ENCODE data around the gene S1PR3.

Gene S1PR3

GRCh38 chr9:88993871-88994460 is 2.7 kb downstream of the S1PR3 start:
- no peak for DNase-seq

GRCh38 chr9:88994469-88995199 is 3.4 kb downstream of the S1PR3 start:
- DNase-seq: no peak

- DNase-seq: no peak
These were observed 3.9 kb downstream of the S1PR3 start for GRCh38 chr9:88995200-88995577.

DNA sequence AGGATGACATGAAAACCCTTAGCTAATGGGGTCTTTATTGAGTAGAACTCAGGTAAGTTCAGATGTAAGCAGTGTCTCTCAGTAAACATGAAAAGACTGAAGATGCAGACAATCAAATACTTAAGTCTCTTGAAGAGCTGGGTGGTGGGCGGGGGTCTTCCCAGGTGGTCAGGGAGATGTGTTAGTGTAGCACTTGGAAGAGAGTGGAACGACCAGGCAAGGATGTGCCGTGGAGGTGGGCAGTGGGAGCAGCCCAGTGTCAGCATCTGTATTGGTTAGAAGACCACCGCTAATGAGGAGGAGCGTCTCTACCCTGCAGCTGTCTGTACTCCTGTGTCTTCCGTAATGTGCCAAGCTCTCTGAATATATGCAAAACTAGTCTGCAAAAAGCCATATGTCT is 4.4 kb downstream of the S1PR3 start:
- DNase-seq: no peak

- DNase-seq: no peak
These were observed 5.0 kb downstream of the S1PR3 start for GRCh38 chr9:88996046-88996920.

GRCh38 chr9:88996921-88997235 is 5.6 kb downstream of the S1PR3 start:
- no peak for DNase-seq

- DNase-seq: no peak
These were observed 6.4 kb downstream of the S1PR3 start for GRCh38 chr9:88997646-88998045.

DNA sequence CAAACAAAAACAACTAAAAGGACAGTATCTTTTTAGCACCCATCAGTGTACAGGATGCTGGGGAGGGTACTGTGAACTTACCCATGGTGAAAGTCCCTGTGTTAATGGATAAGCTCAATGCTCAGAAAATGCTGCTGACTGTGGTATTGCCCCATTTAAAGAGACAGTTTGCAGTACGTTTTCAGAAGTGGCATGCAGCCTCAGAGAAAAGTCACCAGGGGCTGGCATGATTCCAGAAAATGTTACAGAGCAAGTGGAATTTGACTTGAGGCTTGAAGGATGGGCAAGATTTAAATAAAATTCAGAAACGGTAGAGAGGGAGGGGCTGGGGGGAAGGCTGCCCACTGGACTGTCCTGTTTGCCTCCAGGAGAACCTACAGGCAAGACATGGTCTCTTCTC is 7.2 kb downstream of the S1PR3 start:
- DNase-seq: no peak

- no peak for DNase-seq
These were observed 7.6 kb downstream of the S1PR3 start for GRCh38 chr9:88998911-88999310.

DNA sequence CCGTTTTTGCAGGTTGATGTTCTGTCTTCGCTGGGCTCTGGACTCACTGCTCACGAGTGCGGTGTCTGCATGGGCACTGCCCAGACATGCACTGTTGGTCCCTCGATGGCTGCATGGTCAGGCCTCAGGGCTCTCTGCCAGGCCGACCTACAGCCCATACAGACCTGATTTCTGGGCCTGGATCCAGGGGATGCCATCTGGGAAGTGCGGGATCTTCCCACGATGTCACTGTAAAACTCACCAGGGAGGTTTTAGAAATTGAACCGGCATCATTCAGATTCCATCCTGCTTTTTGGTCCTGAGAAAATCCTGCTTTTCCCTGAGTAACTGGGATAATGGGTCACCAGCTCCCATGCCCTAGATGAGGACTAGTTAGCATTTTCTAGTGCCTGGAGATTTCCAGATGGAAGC is 9.1 kb downstream of the S1PR3 start:
- DNase-seq: no peak

- peak; percentile 11 to 63 for DNase-seq
These were observed 10.0 kb downstream of the S1PR3 start for GRCh38 chr9:89000973-89001916.

DNA sequence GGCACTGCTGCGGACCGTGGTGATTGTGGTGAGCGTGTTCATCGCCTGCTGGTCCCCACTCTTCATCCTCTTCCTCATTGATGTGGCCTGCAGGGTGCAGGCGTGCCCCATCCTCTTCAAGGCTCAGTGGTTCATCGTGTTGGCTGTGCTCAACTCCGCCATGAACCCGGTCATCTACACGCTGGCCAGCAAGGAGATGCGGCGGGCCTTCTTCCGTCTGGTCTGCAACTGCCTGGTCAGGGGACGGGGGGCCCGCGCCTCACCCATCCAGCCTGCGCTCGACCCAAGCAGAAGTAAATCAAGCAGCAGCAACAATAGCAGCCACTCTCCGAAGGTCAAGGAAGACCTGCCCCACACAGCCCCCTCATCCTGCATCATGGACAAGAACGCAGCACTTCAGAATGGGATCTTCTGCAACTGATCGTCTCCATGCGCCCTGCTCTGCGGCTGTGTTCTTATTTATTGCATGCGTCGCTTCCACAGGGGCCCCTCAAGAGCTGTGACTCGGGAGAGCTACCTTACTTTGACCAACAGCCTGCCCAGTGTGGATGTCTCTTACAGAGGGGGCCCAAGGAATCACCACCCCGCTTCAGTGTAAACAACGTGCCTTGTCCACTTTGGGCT is 10.8 kb downstream of the S1PR3 start:
- no peak for DNase-seq

DNA sequence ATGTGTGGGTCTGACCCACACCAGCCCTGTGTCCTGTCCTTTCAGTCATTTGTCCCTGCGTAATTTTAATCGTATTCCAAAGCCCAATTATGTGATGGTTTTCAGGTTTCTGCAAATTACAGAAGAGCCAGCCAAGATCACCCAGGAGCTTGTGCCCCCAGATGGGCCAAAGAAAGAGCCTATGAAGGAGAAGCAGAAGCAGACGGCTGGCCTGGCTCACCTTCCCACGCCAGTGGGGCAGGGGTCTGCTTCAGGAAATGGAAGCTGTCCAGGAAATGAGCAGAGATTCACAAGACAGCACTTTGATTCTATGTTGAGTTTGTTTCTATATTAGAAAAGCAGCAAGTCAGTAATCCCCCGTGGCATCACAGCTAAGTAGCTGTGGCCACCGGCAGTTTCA is 11.7 kb downstream of the S1PR3 start:
- no peak for DNase-seq

DNA sequence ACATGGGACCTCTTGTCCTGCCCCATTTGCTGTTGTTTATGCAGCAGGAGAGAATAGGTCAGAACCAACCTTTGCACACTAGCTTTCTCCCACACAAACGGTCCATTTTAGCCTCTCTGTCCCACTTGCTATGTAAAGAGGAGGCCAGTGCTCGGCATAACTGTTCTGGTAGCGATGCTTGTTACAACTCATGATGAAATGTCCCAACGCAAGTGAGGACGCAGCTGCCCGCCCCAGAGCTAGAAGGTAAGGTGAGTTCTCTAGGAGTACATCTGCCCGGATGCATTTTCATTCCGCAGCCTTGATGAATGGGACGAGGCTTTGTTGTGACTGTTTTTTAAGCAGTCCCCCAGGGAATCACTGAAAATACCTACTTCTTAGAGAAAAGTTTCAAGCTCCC is 14.1 kb downstream of the S1PR3 start:
- DNase-seq: no peak

- DNase-seq: no peak
These were observed 15.0 kb downstream of the S1PR3 start for GRCh38 chr9:89006267-89006666.

DNA sequence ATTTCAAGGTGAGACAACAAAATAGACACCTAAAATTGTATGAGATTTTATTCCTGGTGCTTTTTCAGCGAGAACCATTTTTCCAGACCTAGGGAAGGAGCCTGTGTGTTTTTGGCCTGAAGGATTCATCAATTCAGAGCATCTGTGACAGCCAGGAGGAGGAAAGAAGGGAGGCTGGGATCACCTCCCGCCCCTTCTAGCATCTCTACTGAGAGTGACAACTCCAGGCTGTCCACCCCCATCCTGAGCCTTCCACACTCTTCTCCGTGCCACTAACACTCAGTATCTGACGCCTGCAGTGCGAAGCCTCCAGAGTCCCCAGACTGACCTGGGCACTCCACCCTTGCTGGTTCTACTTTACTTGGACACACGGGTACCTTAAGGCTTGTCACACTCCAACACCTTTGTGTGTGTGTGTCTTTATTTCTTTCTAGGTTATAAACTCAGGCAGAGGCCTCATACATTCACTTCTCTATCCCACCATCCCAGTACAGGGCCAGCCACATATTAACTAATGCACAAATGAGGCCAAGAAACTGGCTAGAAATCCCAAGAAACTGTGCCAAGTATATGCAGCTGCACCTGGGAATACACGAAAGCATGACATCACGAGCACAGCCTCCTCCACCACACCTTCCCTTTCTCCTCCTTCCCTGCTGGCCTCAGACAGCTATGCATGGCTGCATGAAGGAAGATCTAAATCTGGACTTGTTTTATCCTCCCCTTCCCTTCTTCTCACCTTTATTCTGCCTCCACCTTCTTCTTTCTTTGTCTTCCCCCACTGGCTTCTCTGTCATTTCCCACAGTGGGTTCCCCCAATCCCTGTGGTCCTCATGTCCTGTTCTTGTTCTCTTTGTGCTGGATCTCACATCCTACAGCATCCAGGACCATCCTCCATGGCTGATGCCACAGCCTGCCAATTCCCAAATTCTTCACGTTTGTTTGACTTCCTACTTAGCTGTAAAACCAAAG is 16.0 kb downstream of the S1PR3 start:
- no peak for DNase-seq

- no peak for DNase-seq
These were observed 16.9 kb downstream of the S1PR3 start for GRCh38 chr9:89008055-89008743.

- no peak for DNase-seq
These were observed 17.7 kb downstream of the S1PR3 start for GRCh38 chr9:89008744-89009545.

GRCh38 chr9:89009546-89009840 is 18.2 kb downstream of the S1PR3 start:
- no peak for DNase-seq

GRCh38 chr9:89010056-89010455 is 18.8 kb downstream of the S1PR3 start:
- DNase-seq: no peak
